Effector memory CD8-positive, alpha-beta T cell (primary cell): ENCODE results near the gene DYNC1I2.

Experiments
- ATAC-seq: fragments of 150-1000 bp; cut with Tn5 transposase; replicated peaks from 2 replicates; pipeline ENCODE4 v1.10.0; 2021; ENCODE audit warnings: mild to moderate bottlenecking, moderate library complexity
- DNase-seq, 3 experiments: peaks; one replicate each; pipeline ENCODE4 v3.0.0; 2021
- H3K27ac Mint-ChIP-seq, 2 donors: one replicate each; pipeline ENCODE4 v1.8.0; 2022; ENCODE audit warnings: mild to moderate bottlenecking in 2 of 2, mixed read lengths in 2 of 2, moderate library complexity in 2 of 2
- H3K27me3 Mint-ChIP-seq, 2 donors: one replicate each; pipeline ENCODE4 v1.8.0; 2022; ENCODE audit warnings: mixed read lengths in 2 of 2
- H3K36me3 Mint-ChIP-seq: one replicate; pipeline ENCODE4 v1.8.0; 2022; ENCODE audit warnings: mild to moderate bottlenecking, moderate library complexity, mixed read lengths; ENCODE audit not compliant: insufficient read depth
- H3K4me1 Mint-ChIP-seq, 2 donors: one replicate each; pipeline ENCODE4 v1.8.0; 2022; ENCODE audit warnings: low read depth in 2 of 2, mixed read lengths in 2 of 2
- H3K4me3 Mint-ChIP-seq, 2 donors: one replicate each; pipeline ENCODE4 v1.8.0; 2022; ENCODE audit warnings: mild to moderate bottlenecking in 2 of 2, mixed read lengths in 2 of 2, moderate library complexity in 2 of 2
- H3K9me3 Mint-ChIP-seq, 2 donors: one replicate each; pipeline ENCODE4 v1.8.0; 2022; ENCODE audit warnings: mixed read lengths in 2 of 2

DYNC1I2 gene

GRCh38 chr2:171692331-171692730, 5.1 kb downstream of the DYNC1I2 start:
- Mint-ChIP-seq H3K4me3 (no peak overlapping the region), H3K9me3 (no peaks in the 10 kb centered on the region), H3K27ac (no peak overlapping the region), H3K27me3 (no peaks in the 10 kb centered on the region), H3K36me3 (peaks cover 61% of the 10 kb centered on the region), H3K4me1 (peaks cover 17 to 37% of the 10 kb centered on the region in 2 donors)
- ATAC-seq (no peak), DNase-seq (no peak)

DNA sequence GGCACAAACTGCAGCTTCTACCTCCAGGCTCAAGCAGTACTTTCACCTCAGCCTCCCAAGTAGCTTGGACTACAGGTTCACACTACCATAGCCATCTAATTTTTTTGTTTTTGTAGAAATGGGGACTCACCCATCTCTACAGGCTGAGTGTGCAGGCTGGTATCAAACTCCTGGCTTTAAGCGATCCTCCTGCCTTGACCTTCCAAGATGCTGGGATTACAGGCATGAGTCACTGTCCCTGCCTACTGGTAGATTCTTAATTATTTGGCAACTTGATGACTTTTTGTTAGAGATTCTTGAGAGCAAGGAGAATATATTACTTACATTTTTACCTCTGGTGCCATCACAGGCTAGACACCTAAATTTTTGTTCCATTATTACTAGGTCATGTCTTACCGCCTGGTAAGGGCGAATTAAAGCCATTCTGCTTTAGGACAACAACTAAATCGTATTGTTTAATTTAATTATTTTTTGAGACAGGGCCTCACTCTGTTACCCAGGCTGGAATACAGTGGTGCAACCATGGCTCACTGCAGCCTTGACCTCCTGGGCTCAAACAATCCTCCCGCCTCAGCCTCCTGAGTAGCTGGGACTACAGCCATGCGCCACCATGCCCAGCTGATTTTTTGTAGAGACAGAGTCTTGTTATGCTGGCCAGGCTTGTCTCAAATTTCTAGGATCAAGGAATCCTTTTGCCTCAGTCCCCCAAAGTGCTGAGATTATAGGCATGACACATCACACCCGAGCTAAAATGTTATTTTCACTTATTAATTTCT, 15.7 kb downstream of the DYNC1I2 start:
- no peaks in the 10 kb centered on the region for H3K27me3 Mint-ChIP-seq
- ATAC-seq (no peak), DNase-seq (no peak)
- H3K9me3 Mint-ChIP-seq = no peaks in the 10 kb centered on the region
- H3K27ac Mint-ChIP-seq = peak overlapping the region in 1 of 2 donors; percentile 50
- H3K4me3 Mint-ChIP-seq = no peak overlapping the region
- peaks cover 4 to 5% of the 10 kb centered on the region in 2 donors for H3K4me1 Mint-ChIP-seq
- peaks cover 20% of the 10 kb centered on the region for H3K36me3 Mint-ChIP-seq

DNA sequence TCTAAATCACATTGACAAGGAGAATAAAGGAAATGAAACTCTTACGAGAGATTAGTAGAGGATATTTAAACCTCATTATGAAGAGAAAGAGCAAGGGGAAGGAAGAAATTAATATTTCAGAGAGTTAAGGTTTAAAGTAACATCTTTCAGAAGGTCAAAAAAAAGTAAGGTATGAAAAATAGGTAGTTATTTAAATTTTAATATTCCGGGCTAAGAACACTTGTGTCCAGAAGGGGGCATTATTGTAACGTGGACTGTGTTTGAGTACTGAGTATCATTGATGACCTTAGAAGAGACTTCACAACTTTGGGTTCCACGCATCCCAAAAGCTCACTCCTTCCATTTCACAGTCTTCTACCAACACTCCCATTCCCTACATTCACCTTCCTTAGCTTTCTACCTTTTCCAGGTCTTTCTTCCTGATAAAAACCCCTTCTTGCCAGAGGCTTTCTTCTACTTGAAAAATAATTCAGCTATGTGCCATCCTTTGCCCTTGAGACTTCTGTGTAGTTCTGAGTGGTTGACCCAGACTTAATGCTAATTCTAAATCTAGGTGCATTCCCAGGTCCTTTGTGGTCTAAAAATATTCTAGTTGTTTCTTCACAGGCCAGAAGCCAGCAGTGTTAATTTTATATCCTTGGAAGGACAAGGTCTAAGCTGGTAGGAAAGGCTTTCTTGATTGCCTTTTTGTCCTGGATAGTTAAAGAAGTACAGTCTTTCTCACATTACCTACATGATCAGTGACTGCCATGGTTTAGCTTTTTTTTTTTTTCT, 16.5 kb downstream of the DYNC1I2 start:
- peak overlapping the region in 1 of 2 donors; percentile 50 for H3K27ac Mint-ChIP-seq
- ATAC-seq (peak; percentile 40), DNase-seq (no peak)

DNA sequence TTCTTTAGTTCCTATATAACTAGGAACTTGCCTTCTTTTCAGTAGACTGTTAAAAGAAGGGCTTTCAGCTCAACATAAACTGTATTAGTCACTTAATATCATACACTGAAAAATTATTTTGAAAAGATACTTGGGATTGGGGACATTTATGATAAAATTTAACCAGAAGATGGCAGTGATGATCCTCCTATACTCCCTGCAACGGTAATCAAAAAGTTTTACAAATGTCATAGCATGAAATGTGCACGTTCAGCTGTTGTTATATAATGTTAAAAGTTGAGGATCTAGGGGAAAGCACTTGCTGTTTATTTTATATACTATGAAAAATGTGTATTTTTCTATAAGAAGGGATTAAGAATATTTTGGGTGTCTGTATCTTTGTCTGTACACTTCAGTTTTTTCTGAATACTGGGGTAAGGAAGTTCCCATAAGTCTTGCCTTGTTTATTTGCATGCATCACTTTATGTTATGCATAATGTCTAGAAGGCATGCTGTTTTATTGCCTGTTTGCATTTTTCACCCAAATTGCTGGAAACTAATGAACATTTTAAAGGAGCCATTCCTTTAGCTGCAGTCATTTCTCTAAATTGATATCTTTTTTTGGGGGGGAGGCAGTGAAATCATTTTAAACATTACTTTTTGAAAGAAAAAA, 19.0 kb downstream of the DYNC1I2 start:
- peaks cover 20% of the 10 kb centered on the region for H3K36me3 Mint-ChIP-seq
- peaks cover 4 to 5% of the 10 kb centered on the region in 2 donors for H3K4me1 Mint-ChIP-seq
- no peaks in the 10 kb centered on the region for H3K9me3 Mint-ChIP-seq
- H3K27me3 Mint-ChIP-seq = no peaks in the 10 kb centered on the region
- ATAC-seq (peak; percentile 21), DNase-seq (no peak)
- H3K27ac Mint-ChIP-seq = no peak overlapping the region
- no peak overlapping the region for H3K4me3 Mint-ChIP-seq

More for the DNA sequence above, 16.5 kb downstream of the DYNC1I2 start:
- Mint-ChIP-seq H3K4me3 (no peak overlapping the region), H3K9me3 (no peaks in the 10 kb centered on the region), H3K4me1 (peaks cover 4 to 5% of the 10 kb centered on the region in 2 donors), H3K36me3 (peaks cover 22% of the 10 kb centered on the region), H3K27me3 (no peaks in the 10 kb centered on the region)

- Mint-ChIP-seq H3K4me1 (peaks cover 4 to 5% of the 10 kb centered on the region in 2 donors), H3K27me3 (no peaks in the 10 kb centered on the region), H3K4me3 (no peak overlapping the region), H3K36me3 (peaks cover 20% of the 10 kb centered on the region), H3K27ac (no peak overlapping the region), H3K9me3 (no peaks in the 10 kb centered on the region)
- no peak for DNase-seq
- ATAC-seq = no peak
Measured at GRCh38 chr2:171707752-171708151, 20.5 kb downstream of the DYNC1I2 start.

- ATAC-seq (no peak), DNase-seq (no peak)
- Mint-ChIP-seq H3K4me3 (no peak overlapping the region), H3K27ac (no peak overlapping the region), H3K4me1 (no peaks in the 10 kb centered on the region), H3K27me3 (no peaks in the 10 kb centered on the region), H3K36me3 (peaks cover 22% of the 10 kb centered on the region), H3K9me3 (no peaks in the 10 kb centered on the region)
Measured at GRCh38 chr2:171709011-171709685, 21.9 kb downstream of the DYNC1I2 start.

GRCh38 chr2:171711351-171711750, 24.1 kb downstream of the DYNC1I2 start:
- H3K27me3 Mint-ChIP-seq = no peaks in the 10 kb centered on the region
- peak overlapping the region; percentile 44 to 72 for H3K27ac Mint-ChIP-seq
- H3K4me1 Mint-ChIP-seq = no peaks in the 10 kb centered on the region
- DNase-seq = no peak
- no peak overlapping the region for H3K4me3 Mint-ChIP-seq
- H3K36me3 Mint-ChIP-seq = peaks cover 27% of the 10 kb centered on the region
- ATAC-seq = no peak
- H3K9me3 Mint-ChIP-seq = no peaks in the 10 kb centered on the region

- no peak for ATAC-seq
- no peak overlapping the region for H3K27ac Mint-ChIP-seq
Measured at GRCh38 chr2:171712051-171712450, 24.8 kb downstream of the DYNC1I2 start.

GRCh38 chr2:171718720-171719119, 31.5 kb downstream of the DYNC1I2 start:
- no peaks in the 10 kb centered on the region for H3K27me3 Mint-ChIP-seq
- no peak overlapping the region for H3K27ac Mint-ChIP-seq
- no peak for DNase-seq
- no peaks in the 10 kb centered on the region for H3K9me3 Mint-ChIP-seq
- no peak overlapping the region for H3K4me3 Mint-ChIP-seq
- H3K4me1 Mint-ChIP-seq = peaks cover 0 to 3% of the 10 kb centered on the region in 2 donors
- H3K36me3 Mint-ChIP-seq = peaks cover 58% of the 10 kb centered on the region
- no peak for ATAC-seq

More at GRCh38 chr2:171712051-171712450, 24.8 kb downstream of the DYNC1I2 start:
- H3K27me3 Mint-ChIP-seq = no peaks in the 10 kb centered on the region
- H3K36me3 Mint-ChIP-seq = peaks cover 34% of the 10 kb centered on the region
- H3K4me3 Mint-ChIP-seq = no peak overlapping the region
- no peak for DNase-seq
- no peaks in the 10 kb centered on the region for H3K9me3 Mint-ChIP-seq
- no peaks in the 10 kb centered on the region for H3K4me1 Mint-ChIP-seq

DNA sequence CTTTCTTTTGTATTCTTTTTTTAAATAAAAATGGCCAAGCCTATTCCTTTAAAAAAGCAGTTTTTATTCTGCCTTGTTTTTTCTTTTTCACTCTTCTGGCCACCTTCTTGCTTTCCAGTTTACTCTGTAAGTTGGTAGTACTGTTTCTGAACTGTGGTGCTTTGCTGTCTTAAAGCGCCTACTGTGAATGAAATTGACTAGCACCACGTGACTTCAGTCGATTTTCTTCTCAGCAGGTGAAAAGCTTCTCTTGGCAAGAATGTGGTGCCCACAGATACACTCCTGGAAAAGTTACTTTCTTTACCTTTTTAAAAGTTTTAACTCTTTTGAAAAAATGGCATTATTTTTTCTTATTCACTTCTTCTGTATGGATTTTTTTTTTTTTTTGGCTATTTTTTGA, 32.4 kb downstream of the DYNC1I2 start:
- H3K9me3 Mint-ChIP-seq = no peaks in the 10 kb centered on the region
- H3K27me3 Mint-ChIP-seq = no peaks in the 10 kb centered on the region
- no peak overlapping the region for H3K4me3 Mint-ChIP-seq
- H3K27ac Mint-ChIP-seq = no peak overlapping the region
- H3K4me1 Mint-ChIP-seq = peaks cover 0 to 3% of the 10 kb centered on the region in 2 donors
- DNase-seq (no peak), ATAC-seq (no peak)
- H3K36me3 Mint-ChIP-seq = peaks cover 63% of the 10 kb centered on the region

DNA sequence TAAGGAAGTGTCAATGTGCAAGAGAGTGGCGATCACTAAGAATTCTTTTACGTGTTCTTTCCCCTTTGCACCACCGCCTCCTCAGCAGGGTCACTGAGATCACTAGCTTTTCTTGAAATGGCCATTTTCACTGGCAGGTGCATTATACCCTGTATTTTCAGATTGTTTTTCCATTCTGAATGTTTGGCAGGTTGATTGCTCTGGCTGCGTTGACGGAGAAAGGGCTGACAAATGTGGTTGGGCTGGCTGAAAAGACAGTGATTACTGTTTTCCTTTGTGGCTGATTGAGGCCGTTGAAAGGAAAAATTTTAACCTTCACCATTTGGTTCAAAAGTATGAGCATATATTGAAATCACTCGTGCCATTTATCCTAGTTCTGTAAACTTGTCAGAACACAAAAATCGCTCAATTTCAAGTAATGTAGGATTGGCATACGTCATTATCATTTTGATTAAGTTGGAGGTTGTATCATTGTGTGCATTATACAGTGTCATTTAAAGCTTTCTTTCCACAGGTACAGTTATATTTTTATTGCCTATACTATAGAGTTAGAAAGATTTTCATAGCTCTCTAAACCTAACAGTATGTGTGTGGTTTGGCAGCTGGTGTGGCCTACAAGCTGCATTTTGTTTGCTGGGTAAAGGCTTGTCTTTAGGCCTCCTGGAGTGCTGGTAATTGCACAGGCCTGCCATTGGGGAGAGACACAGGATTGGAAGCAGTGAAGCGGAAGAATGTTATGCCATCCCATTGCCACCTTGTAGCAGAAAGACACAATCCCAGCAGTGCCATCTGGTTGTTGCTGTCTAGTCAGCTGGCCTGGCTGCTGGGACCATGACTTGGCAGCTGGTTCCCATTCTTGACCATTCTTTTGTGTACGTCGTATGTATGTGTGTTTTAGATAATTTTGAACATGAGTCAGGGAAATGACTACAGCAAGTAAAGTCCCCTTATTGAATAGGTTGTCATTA, 36.7 kb downstream of the DYNC1I2 start:
- no peaks in the 10 kb centered on the region for H3K9me3 Mint-ChIP-seq
- no peak overlapping the region for H3K27ac Mint-ChIP-seq
- DNase-seq = no peak
- peaks cover 0 to 3% of the 10 kb centered on the region in 2 donors for H3K4me1 Mint-ChIP-seq
- H3K36me3 Mint-ChIP-seq = peaks cover 60% of the 10 kb centered on the region
- H3K4me3 Mint-ChIP-seq = no peak overlapping the region
- no peaks in the 10 kb centered on the region for H3K27me3 Mint-ChIP-seq
- no peak for ATAC-seq

DNA sequence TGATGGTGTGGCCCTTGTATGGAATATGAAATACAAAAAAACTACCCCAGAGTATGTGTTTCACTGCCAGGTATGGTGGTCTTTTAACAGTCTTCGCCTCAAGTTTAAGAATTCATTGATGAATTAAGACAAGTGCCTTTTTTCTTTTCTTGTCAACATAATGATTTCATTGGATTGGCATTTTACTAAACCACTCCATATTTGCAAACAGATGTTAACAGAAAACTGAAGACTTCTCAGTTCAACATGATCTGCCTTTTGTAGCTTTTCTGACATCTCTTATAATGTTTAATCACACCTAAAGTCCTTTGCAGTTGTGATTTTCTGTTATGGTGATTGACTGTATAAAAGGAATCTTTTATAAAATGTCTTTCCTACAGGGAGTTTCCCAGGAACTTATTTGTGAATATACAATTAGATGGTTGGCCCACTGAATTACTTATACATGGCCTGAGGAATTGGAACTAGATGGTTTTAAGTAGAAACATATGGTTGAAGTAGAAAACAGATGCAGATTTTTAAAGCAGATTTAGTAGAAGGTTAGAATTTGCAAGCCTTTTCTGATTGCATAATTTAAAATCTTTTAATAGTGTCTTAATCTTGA, 39.7 kb downstream of the DYNC1I2 start:
- H3K4me1 Mint-ChIP-seq = peaks cover 0 to 3% of the 10 kb centered on the region in 2 donors
- ATAC-seq (no peak), DNase-seq (no peak)
- no peak overlapping the region for H3K27ac Mint-ChIP-seq
- H3K36me3 Mint-ChIP-seq = peaks cover 63% of the 10 kb centered on the region
- no peaks in the 10 kb centered on the region for H3K9me3 Mint-ChIP-seq
- no peaks in the 10 kb centered on the region for H3K27me3 Mint-ChIP-seq
- H3K4me3 Mint-ChIP-seq = no peak overlapping the region
